Liver (tissue), 9 donors: ENCODE data around the gene SHLD1. TPM values are rescaled to one million over a fixed set of nuclear protein-coding genes. Genes with fewer than 3 reads are reported as not detected.
A peak's percentile ranks its signal among the peaks of the same experiment; 100 is the strongest.

Experiments
- DNase-seq: peaks from one replicate; pipeline ENCODE4 v3.0.0-alpha.2; 2017; ENCODE audit warnings: low spot score
- H3K27ac ChIP-seq, 2 donors: one replicate each; pipeline ENCODE4 v1.7.0; 2013; ENCODE audit warnings: inconsistent platforms in 2 of 2, low read length in 2 of 2, control low read depth in 1 of 2, low read depth in 1 of 2, mild to moderate bottlenecking in 1 of 2
- H3K27me3 ChIP-seq, 4 donors: one replicate each; pipeline versions ENCODE4 v1.6.1 to v1.7.0; 2013; ENCODE audit warnings: low read length in 3 of 4, inconsistent platforms in 1 of 4, mild to moderate bottlenecking in 1 of 4, moderate library complexity in 1 of 4; ENCODE audit not compliant: control insufficient read depth in 4 of 4, insufficient read depth in 4 of 4
- H3K36me3 ChIP-seq, 4 donors: one replicate each; pipeline versions ENCODE4 v1.6.1 to v1.7.0; 2013; ENCODE audit warnings: low read length in 3 of 4, mild to moderate bottlenecking in 3 of 4, low read depth in 1 of 4, moderate library complexity in 1 of 4; ENCODE audit not compliant: control insufficient read depth in 4 of 4, insufficient read depth in 3 of 4
- H3K4me1 ChIP-seq, 4 donors: one replicate each; pipeline versions ENCODE4 v1.6.1 to v1.7.0; 2013; ENCODE audit warnings: low read length in 3 of 4, mild to moderate bottlenecking in 3 of 4, moderate library complexity in 1 of 4; ENCODE audit not compliant: control insufficient read depth in 4 of 4, insufficient read depth in 4 of 4
- H3K4me3 ChIP-seq, 3 donors: one replicate each; pipeline versions ENCODE4 v1.6.1 to v1.7.0; 2013; ENCODE audit warnings: low read length in 3 of 3, control low read depth in 1 of 3, low read depth in 1 of 3, mild to moderate bottlenecking in 1 of 3
- H3K9ac ChIP-seq, 2 donors: one replicate each; pipeline ENCODE4 v1.7.0; 2013; ENCODE audit warnings: low read length in 2 of 2, mild to moderate bottlenecking in 2 of 2, moderate library complexity in 2 of 2, control low read depth in 1 of 2, low read depth in 1 of 2
- H3K9me3 ChIP-seq, 4 donors: one replicate each; pipeline versions ENCODE4 v1.6.1 to v1.7.0; 2013; ENCODE audit warnings: low read length in 3 of 4; ENCODE audit not compliant: control insufficient read depth in 4 of 4
- FOXA1 ChIP-seq: IDR thresholded peaks from 2 replicates; pipeline ENCODE4 v1.6.1; 2016; ENCODE audit warnings: antibody characterized with exemption
- FOXA2 ChIP-seq: IDR thresholded peaks from 2 replicates; pipeline ENCODE4 v1.6.1; 2016; ENCODE audit warnings: antibody characterized with exemption
- HNF4A ChIP-seq, 2 donors: conservative IDR thresholded peaks; 2 replicates each; pipeline ENCODE4 v1.6.1; 2016; ENCODE audit warnings: antibody characterized with exemption in 2 of 2, mild to moderate bottlenecking in 2 of 2
- JUND ChIP-seq, 2 donors: IDR thresholded peaks; 2 replicates each; pipeline ENCODE4 v1.6.1; 2016; ENCODE audit warnings: antibody characterized with exemption in 2 of 2
- RAD21 ChIP-seq, 2 donors: IDR thresholded peaks; 2 replicates each; pipeline ENCODE4 v1.6.1; 2016; ENCODE audit warnings: antibody characterized with exemption in 2 of 2, mild to moderate bottlenecking in 2 of 2
- WGBS: extraction: QIAGEN DNeasy Blood & Tissue Kit; methylation state at CpG from one replicate; pipeline ENCODE4 v1.1.7; 2013; 5-methylcytosine and 5-hydroxymethylcytosine counted together
- polyA plus RNA-seq, 2 donors: library from polyadenylated mRNA; stranded (reverse) in 1 of 2; unstranded in 1 of 2; fragments of 200-250 nt in 1 of 2; fragments of >200 nt in 1 of 2; fragmentation: Nextera tagmentation in 1 of 2; extraction: Ambion mirVana in 1 of 2; gene quantifications; one replicate each; pipeline versions ENCODE4 v1.2.1 to v1.2.3, GENCODE V29; 2013 to 2015
- total RNA-seq, 2 donors: library from RNA; depleted of rRNA; stranded (reverse); fragments of >200 nt; gene quantifications; one replicate each; pipeline ENCODE4 v1.2.3, GENCODE V29; 2014
- TF ChIP-seq, protein P1 (sequence below): IDR thresholded peaks from 2 replicates; pipeline ENCODE4 v1.6.1; 2016; ENCODE audit warnings: antibody characterized with exemption
- TF ChIP-seq, protein P2 (sequence below): fragments of 150-350 bp; IDR thresholded peaks from 2 replicates; pipeline ENCODE4 v1.5.1; 2017; ENCODE audit warnings: improper control_type of control experiment, low read depth, low read length; ENCODE audit not compliant: missing input control
- TF ChIP-seq, protein P3 (sequence below): IDR thresholded peaks from 2 replicates; pipeline ENCODE4 v1.6.1; 2016; ENCODE audit warnings: antibody characterized with exemption, mild to moderate bottlenecking
- donor health status: healthy.
- donor health status: healthy.
- donor health status: healthy.
- donor health status: healthy.
- donor health status: healthy.

Gene SHLD1
- total and polyA plus RNA-seq, 4 donors, result 0.92 to 5.0 (median 2.0) TPM

DNA sequence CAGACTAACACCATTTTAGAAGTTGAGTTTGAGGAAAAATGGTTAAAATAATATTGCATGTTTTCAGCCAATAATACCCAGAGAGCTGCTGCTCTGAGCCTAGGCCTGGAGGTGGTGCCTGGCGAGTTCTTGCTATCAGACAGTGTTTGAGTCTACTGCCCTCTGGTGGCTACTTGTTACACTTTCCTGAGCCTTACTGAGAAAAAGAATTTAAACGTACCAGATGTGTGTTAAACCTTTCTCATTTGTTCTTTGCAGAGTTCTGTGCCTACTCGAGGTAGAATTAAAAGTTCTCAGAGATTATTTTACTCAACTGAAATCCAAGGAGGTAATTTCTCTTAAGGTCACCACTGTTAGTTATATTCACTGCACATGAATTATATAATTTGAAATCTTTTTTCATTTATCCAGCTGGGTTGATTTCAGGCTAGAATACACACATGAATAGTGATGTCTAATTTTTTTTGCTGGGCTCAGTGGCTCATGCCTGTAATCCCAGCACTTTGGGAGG lies 38.2 kb downstream of the SHLD1 start:
- Histone ChIP-seq H3K9me3 (no peaks in the 10 kb centered on the region), H3K9ac (no peak overlapping the region), H3K36me3 (no peaks in the 10 kb centered on the region), H3K27me3 (no peaks in the 10 kb centered on the region), H3K4me1 (peaks cover 3 to 8% (median 5%) of the 10 kb centered on the region in 4 donors), H3K27ac (no peak overlapping the region), H3K4me3 (no peak overlapping the region)
- 2% methylated on average over 3 of the region's 3 CpGs for WGBS
- TF ChIP-seq, protein P1, sequence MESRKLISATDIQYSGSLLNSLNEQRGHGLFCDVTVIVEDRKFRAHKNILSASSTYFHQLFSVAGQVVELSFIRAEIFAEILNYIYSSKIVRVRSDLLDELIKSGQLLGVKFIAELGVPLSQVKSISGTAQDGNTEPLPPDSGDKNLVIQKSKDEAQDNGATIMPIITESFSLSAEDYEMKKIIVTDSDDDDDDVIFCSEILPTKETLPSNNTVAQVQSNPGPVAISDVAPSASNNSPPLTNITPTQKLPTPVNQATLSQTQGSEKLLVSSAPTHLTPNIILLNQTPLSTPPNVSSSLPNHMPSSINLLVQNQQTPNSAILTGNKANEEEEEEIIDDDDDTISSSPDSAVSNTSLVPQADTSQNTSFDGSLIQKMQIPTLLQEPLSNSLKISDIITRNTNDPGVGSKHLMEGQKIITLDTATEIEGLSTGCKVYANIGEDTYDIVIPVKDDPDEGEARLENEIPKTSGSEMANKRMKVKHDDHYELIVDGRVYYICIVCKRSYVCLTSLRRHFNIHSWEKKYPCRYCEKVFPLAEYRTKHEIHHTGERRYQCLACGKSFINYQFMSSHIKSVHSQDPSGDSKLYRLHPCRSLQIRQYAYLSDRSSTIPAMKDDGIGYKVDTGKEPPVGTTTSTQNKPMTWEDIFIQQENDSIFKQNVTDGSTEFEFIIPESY, result no peak
- TF ChIP-seq, protein P2, sequence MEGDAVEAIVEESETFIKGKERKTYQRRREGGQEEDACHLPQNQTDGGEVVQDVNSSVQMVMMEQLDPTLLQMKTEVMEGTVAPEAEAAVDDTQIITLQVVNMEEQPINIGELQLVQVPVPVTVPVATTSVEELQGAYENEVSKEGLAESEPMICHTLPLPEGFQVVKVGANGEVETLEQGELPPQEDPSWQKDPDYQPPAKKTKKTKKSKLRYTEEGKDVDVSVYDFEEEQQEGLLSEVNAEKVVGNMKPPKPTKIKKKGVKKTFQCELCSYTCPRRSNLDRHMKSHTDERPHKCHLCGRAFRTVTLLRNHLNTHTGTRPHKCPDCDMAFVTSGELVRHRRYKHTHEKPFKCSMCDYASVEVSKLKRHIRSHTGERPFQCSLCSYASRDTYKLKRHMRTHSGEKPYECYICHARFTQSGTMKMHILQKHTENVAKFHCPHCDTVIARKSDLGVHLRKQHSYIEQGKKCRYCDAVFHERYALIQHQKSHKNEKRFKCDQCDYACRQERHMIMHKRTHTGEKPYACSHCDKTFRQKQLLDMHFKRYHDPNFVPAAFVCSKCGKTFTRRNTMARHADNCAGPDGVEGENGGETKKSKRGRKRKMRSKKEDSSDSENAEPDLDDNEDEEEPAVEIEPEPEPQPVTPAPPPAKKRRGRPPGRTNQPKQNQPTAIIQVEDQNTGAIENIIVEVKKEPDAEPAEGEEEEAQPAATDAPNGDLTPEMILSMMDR, result peak; percentile 94
- peak; percentile 97 to 98 for TF ChIP-seq RAD21 (IDR thresholded peaks at IDR 0.05)
- DNase-seq, result peak; percentile 69

DNA sequence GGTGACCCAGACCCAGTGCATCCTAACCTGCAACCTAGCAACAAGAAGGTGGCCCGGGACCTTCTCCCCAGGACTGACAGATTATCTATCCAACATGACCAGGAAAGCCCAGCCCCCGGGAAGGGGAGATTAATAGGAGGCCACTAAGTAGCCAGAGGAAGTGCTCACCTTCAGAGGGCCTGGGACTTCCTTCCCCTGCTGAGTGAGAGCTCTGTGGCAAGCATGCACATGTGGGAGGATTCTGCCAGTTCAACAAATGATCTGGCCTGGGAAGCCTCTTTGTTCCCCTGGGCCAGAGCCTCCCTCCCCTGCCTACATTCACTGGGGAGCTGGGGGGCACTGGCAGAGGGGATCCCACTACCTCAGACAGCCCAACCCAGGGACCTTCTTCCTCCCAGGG lies 39.6 kb downstream of the SHLD1 start:
- Histone ChIP-seq H3K9ac (no peak overlapping the region), H3K4me3 (no peak overlapping the region), H3K27me3 (no peaks in the 10 kb centered on the region), H3K4me1 (peaks cover 3 to 8% (median 5%) of the 10 kb centered on the region in 4 donors), H3K36me3 (no peaks in the 10 kb centered on the region), H3K27ac (no peak overlapping the region), H3K9me3 (no peaks in the 10 kb centered on the region)
- no peak for DNase-seq
- WGBS, result 90% methylated on average over 2 of the region's 2 CpGs
- TF ChIP-seq, protein P3, sequence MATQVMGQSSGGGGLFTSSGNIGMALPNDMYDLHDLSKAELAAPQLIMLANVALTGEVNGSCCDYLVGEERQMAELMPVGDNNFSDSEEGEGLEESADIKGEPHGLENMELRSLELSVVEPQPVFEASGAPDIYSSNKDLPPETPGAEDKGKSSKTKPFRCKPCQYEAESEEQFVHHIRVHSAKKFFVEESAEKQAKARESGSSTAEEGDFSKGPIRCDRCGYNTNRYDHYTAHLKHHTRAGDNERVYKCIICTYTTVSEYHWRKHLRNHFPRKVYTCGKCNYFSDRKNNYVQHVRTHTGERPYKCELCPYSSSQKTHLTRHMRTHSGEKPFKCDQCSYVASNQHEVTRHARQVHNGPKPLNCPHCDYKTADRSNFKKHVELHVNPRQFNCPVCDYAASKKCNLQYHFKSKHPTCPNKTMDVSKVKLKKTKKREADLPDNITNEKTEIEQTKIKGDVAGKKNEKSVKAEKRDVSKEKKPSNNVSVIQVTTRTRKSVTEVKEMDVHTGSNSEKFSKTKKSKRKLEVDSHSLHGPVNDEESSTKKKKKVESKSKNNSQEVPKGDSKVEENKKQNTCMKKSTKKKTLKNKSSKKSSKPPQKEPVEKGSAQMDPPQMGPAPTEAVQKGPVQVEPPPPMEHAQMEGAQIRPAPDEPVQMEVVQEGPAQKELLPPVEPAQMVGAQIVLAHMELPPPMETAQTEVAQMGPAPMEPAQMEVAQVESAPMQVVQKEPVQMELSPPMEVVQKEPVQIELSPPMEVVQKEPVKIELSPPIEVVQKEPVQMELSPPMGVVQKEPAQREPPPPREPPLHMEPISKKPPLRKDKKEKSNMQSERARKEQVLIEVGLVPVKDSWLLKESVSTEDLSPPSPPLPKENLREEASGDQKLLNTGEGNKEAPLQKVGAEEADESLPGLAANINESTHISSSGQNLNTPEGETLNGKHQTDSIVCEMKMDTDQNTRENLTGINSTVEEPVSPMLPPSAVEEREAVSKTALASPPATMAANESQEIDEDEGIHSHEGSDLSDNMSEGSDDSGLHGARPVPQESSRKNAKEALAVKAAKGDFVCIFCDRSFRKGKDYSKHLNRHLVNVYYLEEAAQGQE, result no peak
- TF ChIP-seq JUND (IDR thresholded peaks at IDR 0.05) (no peak), FOXA1 (no peak), HNF4A (conservative IDR thresholded peaks at IDR 0.05) (no peak), FOXA2 (no peak)
- TF ChIP-seq, protein P2, result no peak
